ENCODE results near the gene PPP6R2.

PPP6R2 gene

DNA sequence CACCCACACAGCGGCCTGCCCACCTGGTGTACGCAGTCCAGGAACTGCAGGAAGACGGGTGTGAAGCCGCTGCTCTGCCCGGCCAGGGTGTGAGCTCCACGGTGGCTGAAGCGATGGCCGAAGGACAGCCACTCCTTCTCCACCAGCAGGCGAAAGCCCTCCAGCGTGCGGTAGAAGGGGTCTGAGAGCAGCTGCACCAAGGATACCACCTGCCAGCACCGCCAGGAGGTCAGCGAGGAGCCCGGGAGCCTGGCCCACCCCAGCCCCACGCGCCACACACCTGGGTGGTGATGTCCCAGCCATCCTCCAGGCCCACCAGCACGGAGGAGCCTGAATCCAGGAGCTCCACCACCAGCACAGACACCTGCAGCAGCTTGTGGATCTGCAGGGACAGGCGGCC lies 112.1 kb downstream of the PPP6R2 start (continued):
- TF ChIP-seq ZBTB49 (tag by site-specific recombination; IDR thresholded peaks at IDR 0.05; ENCODE audit: low read depth): no peak
- TF ChIP-seq KLF10 (tag by site-specific recombination; IDR thresholded peaks at IDR 0.05): no peak
- TF ChIP-seq, protein P1, sequence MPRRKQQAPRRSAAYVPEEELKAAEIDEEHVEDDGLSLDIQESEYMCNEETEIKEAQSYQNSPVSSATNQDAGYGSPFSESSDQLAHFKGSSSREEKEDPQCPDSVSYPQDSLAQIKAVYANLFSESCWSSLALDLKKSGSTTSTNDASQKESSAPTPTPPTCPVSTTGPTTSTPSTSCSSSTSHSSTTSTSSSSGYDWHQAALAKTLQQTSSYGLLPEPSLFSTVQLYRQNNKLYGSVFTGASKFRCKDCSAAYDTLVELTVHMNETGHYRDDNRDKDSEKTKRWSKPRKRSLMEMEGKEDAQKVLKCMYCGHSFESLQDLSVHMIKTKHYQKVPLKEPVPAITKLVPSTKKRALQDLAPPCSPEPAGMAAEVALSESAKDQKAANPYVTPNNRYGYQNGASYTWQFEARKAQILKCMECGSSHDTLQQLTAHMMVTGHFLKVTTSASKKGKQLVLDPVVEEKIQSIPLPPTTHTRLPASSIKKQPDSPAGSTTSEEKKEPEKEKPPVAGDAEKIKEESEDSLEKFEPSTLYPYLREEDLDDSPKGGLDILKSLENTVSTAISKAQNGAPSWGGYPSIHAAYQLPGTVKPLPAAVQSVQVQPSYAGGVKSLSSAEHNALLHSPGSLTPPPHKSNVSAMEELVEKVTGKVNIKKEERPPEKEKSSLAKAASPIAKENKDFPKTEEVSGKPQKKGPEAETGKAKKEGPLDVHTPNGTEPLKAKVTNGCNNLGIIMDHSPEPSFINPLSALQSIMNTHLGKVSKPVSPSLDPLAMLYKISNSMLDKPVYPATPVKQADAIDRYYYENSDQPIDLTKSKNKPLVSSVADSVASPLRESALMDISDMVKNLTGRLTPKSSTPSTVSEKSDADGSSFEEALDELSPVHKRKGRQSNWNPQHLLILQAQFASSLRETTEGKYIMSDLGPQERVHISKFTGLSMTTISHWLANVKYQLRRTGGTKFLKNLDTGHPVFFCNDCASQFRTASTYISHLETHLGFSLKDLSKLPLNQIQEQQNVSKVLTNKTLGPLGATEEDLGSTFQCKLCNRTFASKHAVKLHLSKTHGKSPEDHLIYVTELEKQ (tag by site-specific recombination; IDR thresholded peaks at IDR 0.05; ENCODE audit: borderline replicate concordance): no peak
- TF ChIP-seq ZNF549 (tag by site-specific recombination; IDR thresholded peaks at IDR 0.05): no peak
- TF ChIP-seq, protein P2, sequence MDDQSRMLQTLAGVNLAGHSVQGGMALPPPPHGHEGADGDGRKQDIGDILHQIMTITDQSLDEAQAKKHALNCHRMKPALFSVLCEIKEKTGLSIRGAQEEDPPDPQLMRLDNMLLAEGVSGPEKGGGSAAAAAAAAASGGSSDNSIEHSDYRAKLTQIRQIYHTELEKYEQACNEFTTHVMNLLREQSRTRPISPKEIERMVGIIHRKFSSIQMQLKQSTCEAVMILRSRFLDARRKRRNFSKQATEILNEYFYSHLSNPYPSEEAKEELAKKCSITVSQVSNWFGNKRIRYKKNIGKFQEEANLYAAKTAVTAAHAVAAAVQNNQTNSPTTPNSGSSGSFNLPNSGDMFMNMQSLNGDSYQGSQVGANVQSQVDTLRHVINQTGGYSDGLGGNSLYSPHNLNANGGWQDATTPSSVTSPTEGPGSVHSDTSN (CRISPR knock-in tag; IDR thresholded peaks at IDR 0.05): no peak

GRCh38 chr22:50456026-50456425 lies 112.9 kb downstream of the PPP6R2 start:
- TF ChIP-seq ZBTB49 (tag by site-specific recombination; IDR thresholded peaks at IDR 0.05; ENCODE audit: low read depth): no peak
- TF ChIP-seq ZNF391 (tag by site-specific recombination; IDR thresholded peaks at IDR 0.05; ENCODE audit: borderline replicate concordance, low read depth): no peak
- no peak for TF ChIP-seq EGR2 (tag by site-specific recombination; IDR thresholded peaks at IDR 0.05; ENCODE audit: low read depth)
- peak; percentile 43 for TF ChIP-seq SP2 (tag by site-specific recombination; IDR thresholded peaks at IDR 0.05)
- TF ChIP-seq ZFP3 (tag by site-specific recombination; IDR thresholded peaks at IDR 0.05; ENCODE audit: low read depth): no peak
- no peak overlapping the region for H3K27ac ChIP-seq (ENCODE audit: extremely low read depth, low read depth, low read length)
- CTCF ChIA-PET: interaction anchor here (1.4 to 1.6 kb wide), 2 partner anchors 14 to 165 kb away, joined by 3 to 7 read pairs; no protein-coding TSS in a partner anchor
- H3K4me1 ChIP-seq (ENCODE audit: control insufficient read depth, insufficient read depth, low read length): no peaks in the 10 kb centered on the region
- H3K4me3 ChIP-seq (ENCODE audit: low read depth, low read length): no peak overlapping the region
- POLR2A ChIA-PET: interaction anchor here (1.6 kb wide), 1 partner anchor 70 kb away, joined by 4 read pairs; the partner anchor contains the start of gene SCO2
- peaks cover 26 to 86% of the 10 kb centered on the region in 2 experiments for H3K36me3 ChIP-seq (ENCODE audit: control insufficient read depth in 2 of 2, insufficient read depth in 1 of 2, low read length in 2 of 2)
- H3K9me3 ChIP-seq (ENCODE audit: control insufficient read depth, insufficient read depth, low read depth, low read length): no peaks in the 10 kb centered on the region

DNA sequence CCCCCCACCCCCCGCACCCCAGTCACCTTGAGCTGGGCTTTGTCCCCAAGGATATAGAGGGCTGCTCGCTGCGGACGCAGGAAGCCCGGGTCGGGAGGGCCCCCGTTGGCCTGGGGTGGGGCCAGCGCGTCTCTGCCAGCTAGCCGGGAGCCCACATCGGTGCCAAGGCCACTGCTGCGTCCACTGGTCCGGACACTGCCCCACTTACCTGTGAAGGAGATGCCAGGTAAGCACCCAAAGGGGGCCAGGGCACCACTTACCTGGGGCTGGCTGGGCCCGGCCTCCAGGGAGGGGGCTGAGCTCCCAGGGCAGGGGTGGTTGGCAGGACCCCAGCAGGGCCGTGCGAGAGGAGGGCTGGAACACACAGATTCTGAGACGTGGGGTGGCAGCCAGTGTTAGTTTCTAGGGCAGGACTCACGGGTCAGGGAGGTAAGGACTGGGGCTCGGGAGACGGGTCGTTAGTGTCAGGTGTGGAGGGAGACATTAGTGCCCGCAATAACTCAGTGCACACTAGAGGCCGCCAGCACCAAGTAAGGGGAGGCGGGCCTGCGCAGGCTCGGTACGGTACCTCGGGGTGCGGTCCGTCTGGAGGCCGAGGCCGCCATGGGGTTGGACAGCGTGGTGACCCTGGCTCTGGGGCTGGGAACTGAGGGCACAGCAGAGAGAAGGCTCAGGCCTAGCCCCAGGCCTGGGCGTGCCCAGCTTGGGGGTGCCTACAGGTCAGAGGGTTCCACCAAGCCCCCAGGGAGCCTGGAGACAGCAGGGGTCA lies 113.5 kb downstream of the PPP6R2 start:
- H3K36me3 ChIP-seq (ENCODE audit: control insufficient read depth in 2 of 2, insufficient read depth in 1 of 2, low read length in 2 of 2): peaks cover 20 to 87% of the 10 kb centered on the region in 2 experiments
- H3K9me3 ChIP-seq (ENCODE audit: control insufficient read depth, insufficient read depth, low read depth, low read length): no peaks in the 10 kb centered on the region
- CTCF ChIA-PET: interaction anchor here (1.4 to 1.6 kb wide), 2 partner anchors 13 to 164 kb away, joined by 3 to 7 read pairs; no protein-coding TSS in a partner anchor
- H3K4me3 ChIP-seq (ENCODE audit: low read depth, low read length): no peak overlapping the region
- H3K4me1 ChIP-seq (ENCODE audit: control insufficient read depth, insufficient read depth, low read length): no peaks in the 10 kb centered on the region
- POLR2A ChIA-PET: interaction anchor here (1.6 kb wide), 1 partner anchor 69 kb away, joined by 4 read pairs; the partner anchor contains the start of gene SCO2
- no peak overlapping the region for H3K27ac ChIP-seq (ENCODE audit: extremely low read depth, low read depth, low read length)
- TF ChIP-seq, protein P3, sequence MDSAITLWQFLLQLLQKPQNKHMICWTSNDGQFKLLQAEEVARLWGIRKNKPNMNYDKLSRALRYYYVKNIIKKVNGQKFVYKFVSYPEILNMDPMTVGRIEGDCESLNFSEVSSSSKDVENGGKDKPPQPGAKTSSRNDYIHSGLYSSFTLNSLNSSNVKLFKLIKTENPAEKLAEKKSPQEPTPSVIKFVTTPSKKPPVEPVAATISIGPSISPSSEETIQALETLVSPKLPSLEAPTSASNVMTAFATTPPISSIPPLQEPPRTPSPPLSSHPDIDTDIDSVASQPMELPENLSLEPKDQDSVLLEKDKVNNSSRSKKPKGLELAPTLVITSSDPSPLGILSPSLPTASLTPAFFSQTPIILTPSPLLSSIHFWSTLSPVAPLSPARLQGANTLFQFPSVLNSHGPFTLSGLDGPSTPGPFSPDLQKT (IDR thresholded peaks at IDR 0.05; ENCODE audit: borderline replicate concordance, low read depth, low read length): no peak
- TF ChIP-seq ZNF48 (tag by site-specific recombination; IDR thresholded peaks at IDR 0.05) (no peak), ZNF792 (tag by site-specific recombination; IDR thresholded peaks at IDR 0.05) (no peak)
- TF ChIP-seq, protein P4, sequence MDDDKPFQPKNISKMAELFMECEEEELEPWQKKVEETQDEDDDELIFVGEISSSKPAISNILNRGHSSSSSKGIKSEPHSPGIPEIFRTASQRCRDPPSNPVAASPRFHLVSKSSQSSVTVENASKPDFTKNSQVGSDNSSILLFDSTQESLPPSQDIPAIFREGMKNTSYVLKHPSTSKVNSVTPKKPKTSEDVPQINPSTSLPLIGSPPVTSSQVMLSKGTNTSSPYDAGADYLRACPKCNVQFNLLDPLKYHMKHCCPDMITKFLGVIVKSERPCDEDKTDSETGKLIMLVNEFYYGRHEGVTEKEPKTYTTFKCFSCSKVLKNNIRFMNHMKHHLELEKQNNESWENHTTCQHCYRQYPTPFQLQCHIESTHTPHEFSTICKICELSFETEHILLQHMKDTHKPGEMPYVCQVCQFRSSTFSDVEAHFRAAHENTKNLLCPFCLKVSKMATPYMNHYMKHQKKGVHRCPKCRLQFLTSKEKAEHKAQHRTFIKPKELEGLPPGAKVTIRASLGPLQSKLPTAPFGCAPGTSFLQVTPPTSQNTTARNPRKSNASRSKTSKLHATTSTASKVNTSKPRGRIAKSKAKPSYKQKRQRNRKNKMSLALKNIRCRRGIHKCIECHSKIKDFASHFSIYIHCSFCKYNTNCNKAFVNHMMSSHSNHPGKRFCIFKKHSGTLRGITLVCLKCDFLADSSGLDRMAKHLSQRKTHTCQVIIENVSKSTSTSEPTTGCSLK (tag by site-specific recombination; IDR thresholded peaks at IDR 0.05): no peak
- TF ChIP-seq, protein P5, sequence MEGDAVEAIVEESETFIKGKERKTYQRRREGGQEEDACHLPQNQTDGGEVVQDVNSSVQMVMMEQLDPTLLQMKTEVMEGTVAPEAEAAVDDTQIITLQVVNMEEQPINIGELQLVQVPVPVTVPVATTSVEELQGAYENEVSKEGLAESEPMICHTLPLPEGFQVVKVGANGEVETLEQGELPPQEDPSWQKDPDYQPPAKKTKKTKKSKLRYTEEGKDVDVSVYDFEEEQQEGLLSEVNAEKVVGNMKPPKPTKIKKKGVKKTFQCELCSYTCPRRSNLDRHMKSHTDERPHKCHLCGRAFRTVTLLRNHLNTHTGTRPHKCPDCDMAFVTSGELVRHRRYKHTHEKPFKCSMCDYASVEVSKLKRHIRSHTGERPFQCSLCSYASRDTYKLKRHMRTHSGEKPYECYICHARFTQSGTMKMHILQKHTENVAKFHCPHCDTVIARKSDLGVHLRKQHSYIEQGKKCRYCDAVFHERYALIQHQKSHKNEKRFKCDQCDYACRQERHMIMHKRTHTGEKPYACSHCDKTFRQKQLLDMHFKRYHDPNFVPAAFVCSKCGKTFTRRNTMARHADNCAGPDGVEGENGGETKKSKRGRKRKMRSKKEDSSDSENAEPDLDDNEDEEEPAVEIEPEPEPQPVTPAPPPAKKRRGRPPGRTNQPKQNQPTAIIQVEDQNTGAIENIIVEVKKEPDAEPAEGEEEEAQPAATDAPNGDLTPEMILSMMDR (tag by site-specific recombination; IDR thresholded peaks at IDR 0.05): peak; percentile 62
